ENCODE results near the gene EHBP1.

The EHBP1 gene

DNA sequence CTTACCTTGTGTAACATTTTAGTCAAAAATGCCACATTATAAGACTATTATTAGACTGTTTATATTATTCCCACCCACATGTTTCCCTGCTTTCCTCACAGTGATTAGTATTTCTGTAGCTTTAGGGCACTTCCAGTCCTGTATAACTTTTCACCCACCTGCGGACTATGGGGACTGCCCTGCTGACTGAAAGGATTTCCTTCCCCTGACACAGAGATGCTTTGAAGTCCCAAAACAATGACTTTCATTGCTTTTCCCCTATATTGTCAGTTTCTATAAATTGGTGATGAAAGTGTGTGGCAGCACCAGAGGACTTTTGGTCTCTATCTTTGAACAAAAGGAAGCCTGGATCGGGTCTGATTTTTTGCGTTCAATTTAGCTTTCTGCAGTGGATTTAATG lies 286.1 kb downstream of the EHBP1 start:
- Histone ChIP-seq H3K36me3 (ENCODE audit: control insufficient read depth, insufficient read depth, low read length) (no peaks in the 10 kb centered on the region), H3K9ac (no peak overlapping the region)
- TF ChIP-seq, protein P1, sequence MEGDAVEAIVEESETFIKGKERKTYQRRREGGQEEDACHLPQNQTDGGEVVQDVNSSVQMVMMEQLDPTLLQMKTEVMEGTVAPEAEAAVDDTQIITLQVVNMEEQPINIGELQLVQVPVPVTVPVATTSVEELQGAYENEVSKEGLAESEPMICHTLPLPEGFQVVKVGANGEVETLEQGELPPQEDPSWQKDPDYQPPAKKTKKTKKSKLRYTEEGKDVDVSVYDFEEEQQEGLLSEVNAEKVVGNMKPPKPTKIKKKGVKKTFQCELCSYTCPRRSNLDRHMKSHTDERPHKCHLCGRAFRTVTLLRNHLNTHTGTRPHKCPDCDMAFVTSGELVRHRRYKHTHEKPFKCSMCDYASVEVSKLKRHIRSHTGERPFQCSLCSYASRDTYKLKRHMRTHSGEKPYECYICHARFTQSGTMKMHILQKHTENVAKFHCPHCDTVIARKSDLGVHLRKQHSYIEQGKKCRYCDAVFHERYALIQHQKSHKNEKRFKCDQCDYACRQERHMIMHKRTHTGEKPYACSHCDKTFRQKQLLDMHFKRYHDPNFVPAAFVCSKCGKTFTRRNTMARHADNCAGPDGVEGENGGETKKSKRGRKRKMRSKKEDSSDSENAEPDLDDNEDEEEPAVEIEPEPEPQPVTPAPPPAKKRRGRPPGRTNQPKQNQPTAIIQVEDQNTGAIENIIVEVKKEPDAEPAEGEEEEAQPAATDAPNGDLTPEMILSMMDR (IDR thresholded peaks at IDR 0.05) = no peak

DNA sequence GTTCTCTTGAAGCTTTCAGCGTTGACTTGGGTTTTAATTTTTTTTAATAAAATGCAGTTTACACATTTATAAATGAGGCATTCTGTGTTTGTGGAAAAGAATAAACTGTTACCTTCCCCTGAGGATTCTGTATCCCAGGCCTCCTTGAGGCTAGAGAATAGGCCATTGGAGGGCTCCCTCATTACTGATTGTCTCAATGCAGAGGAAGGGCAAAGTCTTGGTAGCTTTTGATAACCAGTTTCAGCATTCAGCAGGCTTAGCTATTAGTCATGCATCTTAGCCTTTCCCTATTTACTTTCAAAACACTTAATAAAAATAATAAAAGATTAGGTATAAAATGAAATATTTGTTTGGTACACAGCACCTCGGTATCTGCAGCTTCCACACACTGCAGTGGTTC lies 287.0 kb downstream of the EHBP1 start:
- Histone ChIP-seq H3K4me1 (no peaks in the 10 kb centered on the region), H3K27ac (no peak overlapping the region), H2AFZ (no peak overlapping the region), H3K4me2 (ENCODE audit: low read length) (no peak overlapping the region), H3K4me3 (ENCODE audit: low read depth, low read length) (no peak overlapping the region), H3K9ac (no peak overlapping the region), H3K36me3 (ENCODE audit: control insufficient read depth, insufficient read depth, low read length) (no peaks in the 10 kb centered on the region), H3K9me3 (ENCODE audit: control insufficient read depth, low read length) (no peaks in the 10 kb centered on the region), H3K79me2 (no peaks in the 10 kb centered on the region), H3K27me3 (ENCODE audit: control insufficient read depth, insufficient read depth, low read length) (no peaks in the 10 kb centered on the region)
- TF ChIP-seq, protein P1 (IDR thresholded peaks at IDR 0.05) = no peak

More for the DNA sequence above, 286.1 kb downstream of the EHBP1 start:
- Histone ChIP-seq H3K79me2 (no peaks in the 10 kb centered on the region), H3K9me3 (ENCODE audit: control insufficient read depth, low read length) (no peaks in the 10 kb centered on the region), H3K4me3 (ENCODE audit: low read depth, low read length) (no peak overlapping the region), H3K27ac (no peak overlapping the region), H3K4me2 (ENCODE audit: low read length) (no peak overlapping the region), H3K27me3 (ENCODE audit: control insufficient read depth, insufficient read depth, low read length) (no peaks in the 10 kb centered on the region), H3K4me1 (no peaks in the 10 kb centered on the region), H2AFZ (no peak overlapping the region)

DNA sequence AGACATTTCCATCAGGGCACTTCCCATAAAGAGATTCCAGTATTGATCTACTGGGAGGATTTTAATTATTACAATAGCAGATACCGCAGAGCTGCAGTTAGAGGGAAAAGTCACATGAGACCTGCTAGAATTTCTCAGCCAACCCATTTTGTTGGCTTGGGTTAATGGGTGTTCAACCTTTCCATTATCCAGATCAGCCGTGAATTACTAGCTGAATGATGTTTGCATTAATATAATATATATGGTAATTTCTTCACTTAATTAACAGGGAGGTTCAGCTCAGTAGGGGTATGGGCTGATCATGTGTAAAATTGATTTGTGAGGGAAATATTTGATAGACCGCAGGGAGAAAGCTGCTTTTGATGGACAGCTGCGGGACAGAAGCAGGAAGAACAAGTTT lies 288.7 kb downstream of the EHBP1 start:
- Histone ChIP-seq H3K4me2 (ENCODE audit: low read length) (no peak overlapping the region), H3K9ac (no peak overlapping the region), H3K27ac (no peak overlapping the region), H3K4me3 (ENCODE audit: low read depth, low read length) (no peak overlapping the region), H3K9me3 (ENCODE audit: control insufficient read depth, low read length) (no peaks in the 10 kb centered on the region), H3K36me3 (ENCODE audit: control insufficient read depth, insufficient read depth, low read length) (no peaks in the 10 kb centered on the region), H3K79me2 (no peaks in the 10 kb centered on the region), H3K27me3 (ENCODE audit: control insufficient read depth, insufficient read depth, low read length) (no peaks in the 10 kb centered on the region), H3K4me1 (no peaks in the 10 kb centered on the region), H2AFZ (no peak overlapping the region)
- TF ChIP-seq, protein P1 (IDR thresholded peaks at IDR 0.05) = no peak

DNA sequence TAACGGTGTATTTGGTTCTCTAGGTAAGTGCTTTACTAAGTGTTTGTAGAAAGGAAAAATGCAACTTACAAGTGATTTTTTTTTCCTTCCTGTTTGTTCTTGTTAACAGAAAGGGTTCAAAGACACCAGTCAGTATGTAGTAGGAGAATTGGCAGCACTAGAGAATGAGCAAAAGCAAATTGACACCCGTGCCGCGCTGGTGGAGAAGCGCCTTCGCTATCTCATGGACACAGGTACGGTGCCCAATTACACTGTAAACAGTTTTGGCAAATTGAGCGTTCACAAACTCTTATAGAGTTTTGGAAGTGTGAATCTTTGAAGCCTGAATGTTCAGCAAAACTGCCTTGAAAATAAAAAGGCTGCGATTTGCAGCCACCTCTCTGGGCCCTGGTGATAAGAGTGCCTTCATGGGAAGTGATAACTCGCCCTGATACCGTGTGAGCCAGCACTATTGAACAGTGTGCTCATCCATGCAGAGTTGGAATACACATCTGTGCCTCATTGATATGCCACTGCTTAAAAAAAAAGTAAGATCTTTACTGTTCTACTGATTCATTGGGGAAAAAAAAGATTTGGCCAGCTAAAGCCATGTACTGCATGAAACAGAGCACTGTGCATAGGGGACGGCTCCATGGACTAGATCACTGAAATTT lies 291.1 kb downstream of the EHBP1 start:
- TF ChIP-seq, protein P1 (IDR thresholded peaks at IDR 0.05) = no peak

DNA sequence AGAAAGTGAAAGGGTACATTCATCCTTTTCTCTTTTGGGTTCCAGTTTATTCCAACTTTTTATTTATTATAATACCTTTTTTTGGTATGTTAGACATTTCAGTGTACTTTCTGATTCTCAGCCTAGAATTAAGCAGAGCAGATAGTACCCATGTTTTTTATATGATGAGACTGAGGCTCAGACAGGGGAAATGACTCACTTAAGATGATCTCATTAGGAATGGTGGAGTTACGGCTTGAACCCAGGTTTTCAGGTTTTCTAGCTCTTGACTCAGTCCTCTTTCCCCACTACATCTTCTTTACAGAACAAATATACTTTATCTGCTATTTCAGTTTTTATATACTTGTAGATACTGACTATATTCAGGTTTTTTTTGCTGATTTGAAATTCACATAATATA lies 293.4 kb downstream of the EHBP1 start:
- H3K9me3 ChIP-seq (ENCODE audit: control insufficient read depth, low read length) = no peaks in the 10 kb centered on the region
- H3K4me3 ChIP-seq (ENCODE audit: low read depth, low read length) = no peak overlapping the region
- H3K36me3 ChIP-seq (ENCODE audit: control insufficient read depth, insufficient read depth, low read length) = no peaks in the 10 kb centered on the region

More for the DNA sequence above, 291.1 kb downstream of the EHBP1 start:
- Histone ChIP-seq H3K4me2 (ENCODE audit: low read length) (no peak overlapping the region), H3K9me3 (ENCODE audit: control insufficient read depth, low read length) (no peaks in the 10 kb centered on the region), H3K27me3 (ENCODE audit: control insufficient read depth, insufficient read depth, low read length) (no peaks in the 10 kb centered on the region), H3K27ac (no peak overlapping the region), H3K4me1 (no peaks in the 10 kb centered on the region), H2AFZ (no peak overlapping the region), H3K36me3 (ENCODE audit: control insufficient read depth, insufficient read depth, low read length) (no peaks in the 10 kb centered on the region), H3K9ac (no peak overlapping the region), H3K79me2 (no peaks in the 10 kb centered on the region), H3K4me3 (ENCODE audit: low read depth, low read length) (no peak overlapping the region)

More for the DNA sequence above, 293.4 kb downstream of the EHBP1 start:
- H3K4me2 ChIP-seq (ENCODE audit: low read length) = no peak overlapping the region
- H3K9ac ChIP-seq = no peak overlapping the region
- H3K27ac ChIP-seq = no peak overlapping the region
- H3K4me1 ChIP-seq = no peaks in the 10 kb centered on the region
- H3K27me3 ChIP-seq (ENCODE audit: control insufficient read depth, insufficient read depth, low read length) = no peaks in the 10 kb centered on the region
- no peak overlapping the region for H2AFZ ChIP-seq
- TF ChIP-seq, protein P1 (IDR thresholded peaks at IDR 0.05) = no peak
- H3K79me2 ChIP-seq = no peaks in the 10 kb centered on the region

Measured in parathyroid adenoma (tissue), 2 donors.